GM21526 (cell line): ENCODE results near the gene CD93.

Experiments
- ATAC-seq: cut with Tn5 transposase; IDR thresholded peaks from one replicate; pipeline ENCODE4 v1.9.1; 2021; ENCODE audit warnings: moderate library complexity; ENCODE audit not compliant: unreplicated experiment, low FRiP score

CD93 gene

GRCh38 chr20:23062632-23063031, 23.5 kb downstream of the CD93 start:
- ATAC-seq = no peak

DNA sequence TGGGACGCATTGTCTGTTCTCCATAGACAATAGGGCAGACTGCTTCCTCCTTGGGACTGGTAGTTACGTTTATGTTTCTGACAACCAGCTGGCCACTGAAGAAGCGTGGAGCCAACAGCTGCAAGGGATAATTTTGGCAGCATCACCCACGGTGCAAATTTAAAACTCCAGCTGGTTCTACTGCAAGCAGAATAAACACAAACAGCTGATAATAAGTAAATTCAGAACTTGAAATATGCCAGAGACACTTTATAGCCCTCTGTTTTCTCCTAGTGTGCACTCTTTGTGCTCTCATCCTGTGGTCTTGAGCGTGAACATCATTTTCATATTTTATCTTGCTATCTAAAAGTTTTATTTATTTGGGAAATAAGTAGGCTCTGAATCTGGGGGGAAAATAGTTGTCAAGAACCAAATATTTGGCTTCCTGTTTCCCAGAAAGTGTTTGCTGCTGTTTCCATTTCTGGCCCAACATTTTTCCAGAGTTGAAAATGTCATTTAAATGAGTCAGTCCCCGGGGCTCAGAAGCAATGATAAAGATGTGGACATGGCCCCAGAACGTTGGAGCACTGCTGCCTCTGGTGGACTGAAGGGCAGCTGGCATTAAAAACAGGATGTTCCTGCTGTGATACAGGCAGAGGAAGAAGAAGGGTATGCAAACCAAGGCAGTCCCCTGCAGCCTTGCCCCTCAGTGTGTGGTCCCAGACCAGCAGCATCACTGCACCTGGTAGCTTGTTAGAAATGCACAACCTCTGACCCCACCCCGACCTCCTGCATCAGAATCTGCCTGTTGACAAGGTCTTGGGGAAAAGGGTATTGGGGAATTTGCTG, 24.2 kb downstream of the CD93 start:
- ATAC-seq = no peak

- ATAC-seq = no peak
Measured at GRCh38 chr20:23061262-23061661, 24.9 kb downstream of the CD93 start.

GRCh38 chr20:23060629-23061028, 25.5 kb downstream of the CD93 start:
- ATAC-seq = no peak

GRCh38 chr20:23059846-23060245, 26.3 kb downstream of the CD93 start:
- no peak for ATAC-seq

GRCh38 chr20:23059001-23059400, 27.1 kb downstream of the CD93 start:
- ATAC-seq = no peak

- ATAC-seq = no peak
Measured at GRCh38 chr20:23058240-23058639, 27.9 kb downstream of the CD93 start.

DNA sequence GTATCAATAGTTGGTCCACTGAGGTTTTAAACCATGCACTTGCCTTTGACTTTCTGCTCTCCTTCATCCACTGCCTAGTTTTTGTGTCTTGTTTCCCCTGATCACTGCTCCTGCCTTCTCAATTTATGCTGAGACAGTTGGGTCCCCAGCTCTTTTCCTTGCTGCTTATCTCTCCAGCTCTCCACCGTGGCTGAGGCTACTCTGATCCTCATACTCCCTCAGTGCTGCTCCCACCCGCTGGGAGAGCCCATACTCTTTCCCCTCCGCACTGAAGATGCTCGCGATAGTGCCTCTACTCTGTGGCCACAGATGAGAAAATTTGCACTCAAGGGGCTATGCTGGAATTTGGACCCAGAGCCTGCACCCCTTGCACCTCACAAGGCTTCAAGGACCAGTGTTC, 33.2 kb downstream of the CD93 start:
- ATAC-seq = no peak

DNA sequence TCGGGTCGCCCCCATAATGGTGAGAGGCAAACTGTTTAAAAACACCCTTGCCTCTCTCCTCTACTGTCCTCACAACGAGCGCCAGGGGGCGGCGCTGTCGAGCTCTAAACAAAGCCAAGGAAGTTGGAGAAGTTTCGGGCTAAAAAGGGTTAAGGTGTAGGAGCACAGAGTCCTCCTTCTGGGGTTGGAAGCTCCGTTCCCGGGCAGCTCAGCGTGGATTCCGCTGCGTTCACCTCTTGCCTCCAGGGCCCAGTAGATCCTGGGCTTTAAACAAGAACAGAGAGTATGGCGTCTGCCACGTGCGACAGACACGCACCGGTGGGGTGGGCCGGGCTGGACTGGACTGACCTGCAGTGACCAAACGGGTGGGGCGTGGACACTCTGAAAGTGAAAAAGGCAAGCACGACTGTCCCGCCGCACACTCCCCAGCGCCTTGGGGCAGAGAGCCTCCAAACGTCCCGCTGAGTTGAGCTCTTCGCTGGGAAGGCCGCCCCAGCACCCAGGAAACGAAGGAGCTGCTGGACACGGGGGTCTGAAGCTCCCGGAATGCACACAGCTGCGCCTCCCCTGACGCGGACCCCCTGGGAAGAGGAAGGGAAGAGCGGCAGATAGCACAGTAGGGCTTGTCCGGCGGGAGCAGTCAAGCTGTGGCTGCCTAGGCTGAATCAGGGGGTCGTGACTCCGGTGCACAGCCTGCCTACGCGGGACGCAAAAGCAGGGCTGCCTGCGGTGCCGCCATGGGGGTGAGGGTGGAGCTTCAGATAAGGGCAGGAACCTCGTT, 35.1 kb downstream of the CD93 start:
- ATAC-seq = no peak

DNA sequence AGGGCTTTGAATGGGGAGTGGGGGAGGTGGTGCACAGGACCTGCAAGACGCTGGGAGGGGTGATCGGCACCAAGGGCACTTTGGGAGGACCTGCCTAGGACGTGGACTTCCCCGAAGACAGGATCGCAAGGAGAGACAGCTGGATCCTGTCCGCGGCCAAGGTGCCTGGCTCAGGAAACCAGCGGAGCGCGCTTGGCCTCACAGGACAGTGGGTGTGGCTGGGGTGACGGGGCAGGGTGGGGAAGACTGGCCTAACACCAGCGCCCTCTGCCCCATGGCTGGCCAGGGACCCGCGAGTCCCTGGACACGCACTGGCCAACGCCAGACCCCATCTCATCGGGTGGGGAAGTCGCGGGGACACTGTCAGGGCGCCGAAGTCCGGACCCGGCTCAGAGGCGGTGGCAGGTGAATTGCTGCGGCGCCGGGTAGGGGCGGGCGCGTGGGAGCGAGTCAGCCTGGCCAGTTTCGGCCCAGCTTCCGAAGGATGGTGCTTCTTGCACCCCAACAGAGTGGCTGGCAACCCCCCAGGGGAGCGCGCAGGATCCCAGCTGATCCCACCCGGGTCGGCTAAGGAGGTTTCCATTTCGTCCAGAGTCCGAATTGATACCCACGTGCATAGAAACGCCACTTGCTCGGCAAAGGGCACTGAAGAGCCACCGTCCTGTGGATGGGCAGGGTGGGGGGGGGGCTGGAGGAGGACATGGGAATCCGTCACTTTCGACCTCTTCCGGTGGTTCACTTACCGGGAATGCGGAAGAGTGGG, 35.9 kb downstream of the CD93 start:
- ATAC-seq = no peak

DNA sequence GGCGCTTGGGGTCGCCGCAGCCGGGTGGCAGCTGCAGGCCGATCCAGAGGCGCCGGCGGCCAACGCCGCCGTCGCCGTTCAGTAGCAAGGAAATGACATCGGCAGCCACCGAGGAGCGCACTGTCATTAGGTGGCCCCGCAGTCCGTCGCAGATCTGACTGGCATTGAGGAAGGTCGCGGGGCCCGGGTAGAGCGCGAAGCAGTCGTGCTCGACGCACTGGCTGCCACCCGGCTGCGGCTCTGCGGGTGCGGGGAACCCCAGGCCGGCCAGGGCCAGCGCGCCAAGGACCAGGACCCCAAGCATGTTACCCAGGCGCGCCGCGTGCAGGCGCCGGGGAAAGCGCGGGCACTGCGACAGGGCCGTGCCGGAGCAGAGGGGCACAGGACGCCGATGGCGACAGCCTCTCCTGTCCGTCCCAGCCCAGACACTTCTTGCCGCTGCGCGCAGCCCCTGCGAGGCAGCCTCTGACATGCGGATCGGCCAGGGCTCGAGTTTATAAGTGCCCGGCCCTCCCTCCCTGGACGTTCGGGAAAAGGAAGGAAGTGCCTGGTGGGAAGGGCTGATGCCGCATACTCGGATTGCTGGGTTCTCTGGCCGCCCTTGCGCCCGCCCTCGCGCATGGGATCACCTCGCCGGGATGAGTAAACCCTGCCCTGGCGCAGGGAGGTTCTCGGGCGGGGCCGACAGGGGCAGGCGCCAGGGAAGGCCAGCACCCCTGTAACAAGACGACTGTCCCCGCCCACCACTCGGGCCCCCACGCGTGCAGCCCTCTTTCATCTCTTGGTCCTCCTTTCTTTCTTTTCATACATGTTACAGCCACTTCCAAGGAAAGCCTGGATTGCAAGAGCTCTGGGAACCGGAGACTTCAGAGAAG, 36.7 kb downstream of the CD93 start, which contains the start of gene THBD:
TSS of gene THBD (minus strand) at position 472 of the 875 bp plus-strand sequence. CDS start at position 304, 168 bp downstream.
- ATAC-seq = no peak

- ATAC-seq = no peak
Measured at GRCh38 chr20:23048283-23049200, 37.6 kb downstream of the CD93 start.

GRCh38 chr20:23047738-23048214, 38.3 kb downstream of the CD93 start:
- ATAC-seq = no peak

DNA sequence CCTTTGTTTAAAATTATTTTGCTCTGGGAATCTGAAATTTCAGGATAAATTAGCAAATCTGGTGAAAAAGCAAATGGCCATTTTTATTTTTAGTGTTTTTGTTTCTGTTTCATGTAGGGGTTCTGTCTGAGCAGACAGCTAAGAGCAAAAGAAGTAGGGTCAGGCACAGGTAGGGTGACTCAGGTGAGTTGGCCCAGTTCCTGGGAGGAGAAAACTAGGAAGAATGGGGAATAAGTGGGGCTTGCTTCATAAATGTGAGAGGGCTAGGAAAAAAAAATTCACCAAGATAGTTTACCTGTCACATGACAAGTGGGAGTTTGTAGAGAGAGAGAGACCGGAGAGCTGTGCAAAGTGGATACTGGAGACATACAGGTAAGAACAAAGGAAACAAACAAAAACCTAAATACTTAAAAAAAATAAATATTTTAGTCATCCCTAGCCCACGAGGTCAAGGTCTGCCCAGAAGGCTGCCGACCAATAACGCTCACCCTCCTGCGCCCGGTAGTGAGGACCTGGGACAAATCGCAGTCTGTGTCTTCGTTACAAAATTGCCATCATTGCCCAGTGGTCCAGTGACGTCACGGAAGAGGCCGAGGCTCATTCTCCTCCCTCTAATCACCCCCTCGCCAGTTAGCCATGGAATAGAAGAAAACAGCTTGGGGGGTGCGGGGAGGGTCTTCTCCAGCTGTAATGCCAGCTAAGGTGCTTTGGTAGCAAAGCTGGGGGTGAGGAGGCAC, 39.0 kb downstream of the CD93 start:
- ATAC-seq = no peak

DNA sequence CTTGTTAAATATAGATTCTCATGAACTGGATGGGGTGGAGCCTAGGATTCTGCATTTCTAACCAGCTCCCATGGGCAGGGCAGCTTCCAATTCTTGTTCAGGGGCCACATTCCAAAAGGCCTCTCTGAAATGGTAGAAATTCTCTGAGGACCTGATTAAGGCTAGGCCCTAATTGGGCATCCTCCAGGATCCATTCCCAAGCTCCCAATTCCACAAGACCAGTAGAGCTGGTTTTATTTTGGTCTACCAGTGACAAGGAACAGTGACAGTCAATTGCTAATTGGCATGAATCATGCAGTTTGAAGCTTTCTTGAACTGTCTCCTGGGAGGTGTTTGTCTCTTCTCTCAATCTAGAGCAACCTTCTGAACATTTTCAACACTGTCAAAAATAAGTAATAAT, 39.7 kb downstream of the CD93 start:
- no peak for ATAC-seq

GRCh38 chr20:23043376-23043775, 42.7 kb downstream of the CD93 start:
- no peak for ATAC-seq

DNA sequence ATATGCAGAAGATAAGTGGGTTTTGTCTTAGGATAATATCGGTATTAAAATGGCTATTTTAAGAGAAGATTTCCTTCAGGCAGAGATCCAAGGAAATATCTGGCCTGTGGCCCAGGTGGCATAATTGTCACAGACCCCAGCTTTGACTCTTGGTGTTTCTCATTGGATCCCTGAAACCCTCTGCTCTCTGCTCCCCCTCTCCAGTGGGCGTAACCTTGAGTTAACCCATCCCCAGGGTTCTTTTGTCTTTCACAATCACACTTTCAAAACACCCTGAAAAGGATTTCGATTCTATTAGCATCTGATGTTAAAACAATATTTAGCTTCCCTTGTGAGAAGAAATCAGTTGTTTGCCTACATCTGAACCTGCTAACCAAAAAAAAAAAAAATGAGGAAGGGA, 43.9 kb downstream of the CD93 start:
- no peak for ATAC-seq

DNA sequence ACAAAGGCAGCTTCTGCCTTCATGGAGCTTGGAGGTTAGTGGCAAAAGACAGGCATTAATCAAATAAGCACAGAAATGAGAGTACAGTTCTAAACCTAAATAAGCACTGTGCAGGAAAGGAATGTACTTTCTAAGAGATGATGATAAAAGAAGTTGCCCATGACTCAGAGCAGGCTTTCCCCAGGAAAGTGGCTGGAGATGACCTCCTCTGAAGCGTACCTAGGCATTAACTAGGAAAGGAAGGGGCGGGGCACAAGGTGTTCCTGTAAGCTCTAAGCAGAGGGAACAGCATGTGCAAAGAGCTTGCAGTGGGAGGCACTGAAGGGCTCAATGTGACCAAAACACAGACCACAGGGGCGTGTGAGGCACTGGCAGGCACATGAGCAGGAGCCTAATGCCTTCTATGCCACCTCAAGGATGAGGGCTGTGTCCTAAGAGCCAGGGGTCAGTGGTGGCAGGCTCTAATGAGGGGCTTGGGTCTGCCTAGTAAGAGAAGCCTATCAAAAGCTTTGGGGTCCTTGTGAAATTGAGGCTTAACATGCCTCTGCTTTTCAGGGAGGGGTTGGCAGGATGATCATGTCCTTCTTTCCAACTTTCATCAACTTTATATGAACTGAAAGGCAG, 46.1 kb downstream of the CD93 start:
- ATAC-seq = no peak
